ENCODE results near the gene MEOX2. TPM values are rescaled to one million over a fixed set of nuclear protein-coding genes. Genes with fewer than 3 reads are reported as not detected.

The MEOX2 gene
- polyA plus RNA-seq, 4 donors, result 0.78 to 2.4 TPM; not detected in 2

Other genes starting within 250 kb of the MEOX2 start
- 10 to 100 TPM in 2 of 4 donors, 1 to 10 TPM in 2; 2.5 to 23.0 (median 9.9) TPM for gene AGMO, start 124.7 kb downstream of the MEOX2 start, polyA plus RNA-seq